Amniotic stem cell (primary cell): ENCODE measurements around the gene ZNF180.
A peak's percentile ranks its signal among the peaks of the same experiment; 100 is the strongest.
"Not testable (repeated sequence)": the region's sequence is repeated elsewhere in the genome, so short reads cannot be mapped to it uniquely, and the experiment has no call there.

Source experiments
- DNase-seq: peaks from one replicate; lab custom pipeline; 2025; lab: John Stamatoyannopoulos, UW

The ZNF180 gene

DNA sequence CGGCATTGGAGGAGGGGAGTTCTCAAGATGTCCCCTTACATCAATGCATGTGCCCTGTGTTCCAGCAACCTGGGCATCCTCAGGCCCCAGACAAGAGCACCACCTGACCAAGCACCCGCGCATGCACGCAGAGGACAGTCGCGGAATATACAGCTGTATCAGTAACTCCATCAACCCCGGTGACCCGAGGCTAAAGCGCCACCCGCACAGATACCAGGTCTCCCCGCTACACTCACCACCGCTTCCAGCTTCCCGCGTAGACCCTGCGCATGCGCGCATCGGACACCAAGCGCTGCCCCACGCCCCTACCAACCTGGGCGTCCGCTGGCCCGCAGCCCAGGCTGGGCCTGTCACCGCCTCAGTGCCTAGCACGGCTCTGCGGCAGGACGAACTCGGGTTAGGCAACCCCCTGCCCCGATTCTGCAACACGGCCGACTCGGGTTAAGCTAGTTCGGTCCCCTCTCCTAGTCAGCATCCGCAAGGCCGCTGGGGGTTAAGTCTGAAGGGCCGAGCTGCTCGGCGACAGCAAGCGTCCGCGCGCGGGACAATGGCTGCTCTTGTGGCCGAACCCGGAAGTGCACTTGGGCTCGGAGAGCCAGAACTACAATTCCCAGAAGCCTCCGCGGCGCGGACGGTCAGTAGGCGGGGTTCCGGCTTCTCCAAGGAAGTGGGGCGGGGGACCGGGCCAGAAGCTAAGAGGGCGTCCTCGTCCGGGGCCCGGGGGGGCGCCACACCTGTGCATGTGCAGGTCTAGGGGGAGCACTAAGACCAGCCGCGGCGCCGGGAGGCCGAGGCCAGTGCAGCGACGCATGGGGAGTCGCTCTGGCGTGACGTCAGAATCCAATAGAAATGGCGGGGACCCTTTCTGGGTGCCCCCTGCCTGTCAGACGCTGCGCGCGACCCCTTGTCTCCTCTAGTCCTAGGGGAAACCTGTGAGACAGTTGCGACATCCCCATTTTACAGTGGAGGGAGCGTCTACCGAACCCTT is at the start of gene ZNF180:
Gene ZNF180, minus strand, starts transcription at position 561 of the 988 bp plus-strand sequence. CDS start 3,188 bp downstream, outside the sequence.
- DNase-seq: peak; percentile 70

DNA sequence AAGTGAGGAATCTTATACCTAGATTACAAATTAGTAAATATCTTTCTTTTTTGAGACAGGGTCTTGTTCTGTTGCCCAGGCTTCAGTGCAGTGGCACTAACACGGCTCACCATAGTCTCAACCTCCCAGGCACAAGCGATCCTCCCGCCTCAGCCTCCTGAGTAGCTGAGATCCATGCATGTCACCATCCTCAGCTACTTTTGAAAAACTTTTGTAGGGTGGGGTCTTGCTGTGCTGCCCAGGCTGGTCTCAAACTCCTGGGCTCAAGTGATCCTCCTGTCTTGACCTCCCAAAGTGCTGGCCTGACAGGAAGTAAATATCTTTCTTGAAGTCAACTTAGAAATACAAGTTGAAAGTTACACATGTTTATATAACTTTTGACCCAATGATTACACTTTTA is 49.2 kb upstream of the ZNF180 start:
- DNase-seq: no peak

DNA sequence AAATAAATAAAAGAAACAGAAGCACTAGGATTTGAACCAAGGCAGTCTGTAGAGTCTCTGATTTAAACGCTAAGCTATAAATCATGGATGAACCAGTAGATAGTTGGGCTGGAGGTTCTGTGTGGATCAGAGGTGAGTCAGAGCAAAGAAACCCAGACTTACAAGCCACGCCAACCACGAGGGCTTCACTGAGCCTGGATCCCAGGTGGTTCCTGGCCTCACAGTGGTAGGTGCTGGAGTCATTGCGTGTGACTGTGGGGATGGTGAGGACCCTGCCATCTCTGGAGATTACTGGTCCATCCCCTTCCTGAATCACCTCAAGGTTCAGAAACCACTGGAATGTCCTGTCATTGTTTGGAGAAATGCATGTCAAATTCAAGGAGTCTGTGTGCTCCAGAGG is 48.4 kb upstream of the ZNF180 start:
- DNase-seq: no peak

DNA sequence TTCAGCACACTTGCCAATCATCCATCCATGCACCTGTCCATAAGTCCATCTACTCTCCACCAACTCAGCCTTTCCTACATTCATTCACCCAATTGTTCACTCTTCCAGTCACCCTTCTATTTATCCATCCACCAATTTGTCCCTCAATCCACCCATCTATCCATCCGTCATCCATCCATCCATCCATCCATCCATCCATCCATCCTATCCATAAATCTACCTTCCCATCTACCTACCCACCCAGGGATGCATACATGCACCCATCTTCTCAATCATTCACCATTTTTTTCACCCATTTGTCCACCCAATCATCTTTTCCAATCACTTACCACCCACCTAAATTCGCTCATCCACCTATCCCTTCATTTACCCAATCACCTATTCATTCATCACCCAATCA is 43.7 kb upstream of the ZNF180 start:
- no peak for DNase-seq

DNA sequence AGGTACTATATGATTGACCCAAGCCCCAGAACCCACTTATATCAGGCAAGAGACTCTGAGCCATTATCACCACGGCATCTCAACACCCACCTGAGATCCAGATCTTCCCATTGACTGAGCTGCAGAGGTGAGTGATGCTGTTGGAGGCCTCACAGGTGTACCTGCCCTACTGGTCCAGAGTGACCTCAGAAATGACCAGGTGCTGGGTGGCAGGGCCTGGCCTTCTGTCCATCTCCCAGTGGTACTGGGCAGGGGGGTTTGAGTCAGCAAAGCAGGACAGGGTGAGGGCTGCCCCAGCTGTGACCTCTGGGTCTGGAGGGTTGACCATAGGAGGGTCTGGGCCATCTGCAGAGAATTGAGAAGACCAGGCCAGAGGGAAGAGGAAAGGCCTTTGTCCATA is 42.3 kb upstream of the ZNF180 start:
- no peak for DNase-seq

DNA sequence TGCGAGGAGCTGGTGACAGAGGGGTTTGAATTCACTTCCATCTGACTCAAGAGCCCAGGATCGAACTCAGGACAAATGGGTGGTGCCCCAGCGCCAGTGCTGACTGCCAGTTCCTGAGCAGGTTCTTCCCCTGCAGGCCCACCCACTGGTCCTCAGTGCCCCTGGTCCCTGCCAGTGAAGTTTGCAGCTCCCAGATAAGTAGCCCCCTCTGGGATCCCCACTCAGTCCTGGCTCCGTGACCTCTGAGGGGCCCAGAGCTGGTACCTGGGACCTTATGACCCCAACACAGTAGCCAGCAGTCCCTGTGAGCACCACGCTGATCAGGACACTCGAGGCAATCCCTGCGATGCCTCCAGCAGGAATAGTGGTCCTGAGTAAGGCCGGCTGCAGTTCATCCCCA is 40.4 kb upstream of the ZNF180 start:
- DNase-seq: no peak

DNA sequence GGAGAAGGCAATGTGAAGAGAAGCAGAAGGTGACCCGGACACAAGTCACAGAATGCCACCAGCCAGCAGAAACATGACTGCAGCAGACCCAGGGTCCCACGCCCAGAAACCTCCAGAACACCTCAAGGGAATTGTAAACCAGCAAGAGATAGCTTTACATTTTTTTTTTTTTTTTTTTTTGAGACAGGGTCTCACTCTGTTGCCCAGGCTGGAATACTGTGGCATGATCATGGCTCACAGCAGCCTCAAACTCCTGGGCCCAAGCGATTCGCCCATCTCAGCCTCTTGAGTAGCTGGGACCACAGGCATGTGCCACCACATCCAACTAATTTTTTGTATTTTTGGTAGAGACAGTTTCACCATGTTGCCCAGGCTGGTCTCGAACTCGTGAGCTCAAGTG is 39.7 kb upstream of the ZNF180 start:
- DNase-seq: no peak

DNA sequence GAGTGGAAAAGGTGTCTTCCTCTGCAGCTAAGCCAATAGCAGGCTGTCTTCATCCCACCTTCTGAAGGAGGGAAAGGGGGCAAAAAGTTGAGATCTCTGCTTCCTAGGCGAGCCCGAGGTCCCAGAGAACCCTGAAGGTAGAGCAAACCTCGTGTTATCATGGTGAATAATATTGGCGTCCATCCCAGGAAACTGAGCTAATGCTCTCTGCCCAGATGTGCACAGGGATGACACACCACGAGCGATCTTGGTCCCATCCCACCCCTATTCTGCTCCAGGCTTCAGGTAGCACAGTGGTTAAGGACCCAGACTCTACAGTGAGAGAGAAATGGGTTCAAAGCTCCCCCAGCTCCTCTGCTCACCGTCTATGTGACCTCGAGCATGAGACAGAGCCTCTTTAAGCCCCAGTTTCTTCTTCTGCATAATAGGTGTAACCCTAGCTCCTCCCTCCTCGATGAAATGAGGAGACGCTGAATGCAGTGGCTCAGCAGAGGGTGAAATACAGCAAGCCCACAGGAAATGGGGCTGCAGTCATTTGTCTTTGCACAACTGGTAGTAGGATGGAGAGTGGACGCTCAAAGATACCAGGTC is 39.0 kb upstream of the ZNF180 start:
- no peak for DNase-seq

DNA sequence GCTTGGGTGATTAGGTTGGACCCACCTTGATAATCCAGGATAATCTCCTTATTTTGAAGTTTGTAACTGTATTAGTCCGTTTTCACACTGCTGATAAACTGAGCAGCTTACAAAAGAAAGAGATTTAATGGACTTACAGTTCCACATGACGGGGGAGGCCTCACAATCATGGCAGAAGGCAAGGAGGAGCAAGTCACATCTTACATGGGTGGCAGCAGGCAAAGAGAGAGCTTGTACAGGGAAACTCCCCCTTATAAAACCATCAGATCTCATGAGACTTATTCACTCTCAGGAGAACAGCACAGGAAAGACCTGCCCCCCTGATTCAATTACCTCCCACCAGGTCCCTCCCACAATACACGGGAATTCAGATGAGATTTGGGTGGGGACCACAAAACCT is 35.0 kb upstream of the ZNF180 start:
- DNase-seq: not testable (repeated sequence)

DNA sequence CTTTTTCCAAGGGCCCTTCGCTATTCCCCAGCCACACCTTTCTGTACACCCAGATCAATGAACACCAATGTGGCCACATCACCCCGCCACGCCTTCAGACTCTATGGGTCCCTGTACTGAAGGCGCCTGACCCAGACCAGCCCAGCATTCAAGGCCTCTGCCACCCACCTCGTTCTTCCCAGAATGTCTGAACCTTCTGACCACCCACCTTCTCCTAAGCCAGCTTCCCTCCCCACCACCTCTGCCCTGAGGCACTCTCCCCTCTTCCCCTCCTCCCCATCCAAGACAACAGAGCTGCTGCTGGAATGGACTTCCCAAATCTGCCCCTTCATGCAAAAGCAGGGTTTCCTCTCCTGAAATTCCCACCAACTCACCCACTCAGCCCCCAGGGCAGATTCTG is 32.5 kb upstream of the ZNF180 start:
- no peak for DNase-seq

DNA sequence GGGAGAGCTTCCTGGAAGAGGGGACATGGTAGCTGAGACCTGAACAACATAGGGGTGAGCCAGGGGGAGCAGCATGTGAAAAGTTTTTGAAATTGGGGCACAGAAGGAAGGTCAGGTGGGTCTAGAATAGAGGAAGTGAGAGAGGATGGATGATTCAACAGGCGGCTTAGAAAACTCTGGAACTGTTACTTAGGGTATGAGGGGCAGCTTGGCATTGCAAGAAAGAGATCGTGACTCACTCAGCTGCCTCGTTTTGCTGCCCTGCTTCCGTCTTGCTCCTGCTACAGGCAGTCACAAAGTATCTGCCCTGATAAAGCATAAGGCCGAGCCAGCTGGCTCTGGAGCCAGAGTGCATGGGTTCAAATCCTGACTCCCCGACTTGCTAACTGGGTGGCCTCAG is 30.5 kb upstream of the ZNF180 start:
- DNase-seq: no peak

DNA sequence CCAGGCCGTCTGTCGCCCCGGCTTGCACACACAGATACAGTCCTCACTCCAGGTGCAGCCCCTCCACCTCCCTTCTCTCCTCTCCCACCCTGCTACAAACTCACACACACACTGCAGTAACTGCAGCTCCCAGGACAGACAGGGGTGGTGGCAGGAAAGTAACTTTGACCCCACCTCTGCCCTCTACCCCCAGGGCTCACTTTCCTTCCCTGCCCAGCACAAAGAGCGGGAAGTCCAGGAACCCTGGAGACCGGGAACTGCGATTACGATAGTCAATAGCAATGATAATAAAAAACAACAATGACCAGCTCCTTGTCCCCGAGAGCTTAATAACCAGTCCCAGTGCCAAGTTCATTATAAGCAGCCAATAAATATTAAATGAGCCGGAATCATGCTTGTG is 29.2 kb upstream of the ZNF180 start, which contains the start of gene CEACAM20:
Gene CEACAM20, minus strand, starts transcription at position 140 of the 400 bp plus-strand sequence. CDS start 166 bp downstream, outside the sequence.
- no peak for DNase-seq

DNA sequence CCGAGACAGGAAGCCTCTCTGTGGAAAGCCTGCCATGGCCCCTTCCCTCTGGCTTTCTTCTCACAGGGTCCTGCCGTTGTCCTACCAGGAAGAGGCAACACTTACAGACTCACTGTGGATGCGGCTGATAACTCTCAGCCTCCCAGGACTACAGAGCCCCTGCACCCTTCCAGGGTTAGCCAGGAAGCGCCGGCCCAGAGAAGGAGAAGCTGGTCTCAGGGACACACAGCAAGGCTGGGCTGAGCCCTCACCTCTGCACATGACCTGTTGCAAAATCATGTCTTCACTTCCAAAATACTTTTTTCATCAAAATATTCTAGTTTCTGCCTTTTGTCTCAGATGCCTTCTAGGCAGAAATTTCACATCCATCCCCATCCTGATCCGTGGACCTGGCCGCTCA is 27.2 kb upstream of the ZNF180 start:
- DNase-seq: no peak

DNA sequence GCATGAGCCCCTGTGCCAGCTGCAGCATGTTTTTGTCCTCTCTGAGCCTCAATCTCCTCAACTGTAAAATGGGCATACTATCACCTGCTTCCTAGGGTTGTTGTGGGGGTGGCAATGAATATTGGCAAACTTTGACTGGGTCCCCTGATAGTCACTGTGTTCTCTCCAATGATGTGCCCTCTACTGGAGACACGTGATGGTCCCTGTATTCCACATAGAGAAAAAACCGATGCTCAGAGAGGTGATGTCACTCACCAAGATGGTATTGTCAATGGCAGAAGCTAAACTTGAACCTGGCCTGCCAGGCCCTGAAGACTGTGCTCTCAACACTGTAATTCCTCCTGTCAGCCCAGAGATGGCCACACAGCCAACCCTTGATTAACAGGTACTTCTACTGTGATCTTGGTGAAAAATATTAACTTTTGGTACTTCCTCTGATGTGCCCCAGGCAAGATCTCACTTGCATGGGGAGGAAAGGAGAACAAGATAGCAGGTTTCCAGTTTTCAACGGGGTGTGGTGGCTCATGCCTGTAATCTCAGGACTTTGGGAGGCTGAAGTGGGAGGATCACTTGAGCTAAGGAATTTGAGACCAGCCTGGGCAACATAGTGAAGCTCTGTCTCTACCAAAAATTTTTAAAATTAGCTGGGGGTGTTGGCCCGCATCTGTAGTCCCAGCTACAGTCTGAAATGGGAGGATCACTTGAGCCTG is 25.6 kb upstream of the ZNF180 start:
- DNase-seq: no peak

DNA sequence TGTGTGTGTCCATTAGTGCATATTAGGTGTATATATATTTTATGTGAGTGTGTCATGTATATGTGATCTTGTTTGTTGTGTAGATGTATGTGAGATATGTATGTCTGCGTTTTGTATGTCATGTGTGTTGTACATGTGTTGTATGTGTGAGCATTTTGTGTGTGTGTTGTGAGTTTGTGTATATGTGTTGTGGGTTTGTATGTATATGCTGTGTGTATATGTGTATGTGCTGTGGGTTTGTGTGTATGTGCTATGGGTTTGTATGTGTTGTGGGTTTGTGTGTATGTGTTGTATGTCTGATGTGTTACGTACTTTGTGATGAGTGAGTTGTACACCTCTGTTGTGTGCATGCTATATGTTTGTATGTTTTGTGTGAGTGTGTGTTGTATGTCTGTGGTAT is 21.0 kb upstream of the ZNF180 start:
- DNase-seq: no peak

DNA sequence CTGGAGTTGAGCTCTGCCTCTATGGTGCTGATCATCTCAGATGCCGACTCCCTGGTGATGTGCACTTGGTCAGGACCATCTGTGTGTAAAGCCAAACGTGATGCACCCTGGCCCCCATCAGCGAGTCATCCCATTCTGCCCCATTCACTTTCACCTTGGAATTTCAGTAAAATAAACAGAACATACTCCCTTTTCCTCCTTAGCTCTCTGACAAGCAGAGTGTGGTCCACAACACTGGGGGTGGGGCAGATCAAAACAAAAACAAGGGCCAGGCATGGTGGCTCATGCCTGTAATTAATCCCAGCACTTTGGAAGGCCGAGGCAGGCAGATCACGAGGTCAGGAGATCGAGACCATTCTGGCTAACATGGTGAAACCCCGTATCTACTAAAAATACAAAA is 16.8 kb upstream of the ZNF180 start:
- DNase-seq: no peak

DNA sequence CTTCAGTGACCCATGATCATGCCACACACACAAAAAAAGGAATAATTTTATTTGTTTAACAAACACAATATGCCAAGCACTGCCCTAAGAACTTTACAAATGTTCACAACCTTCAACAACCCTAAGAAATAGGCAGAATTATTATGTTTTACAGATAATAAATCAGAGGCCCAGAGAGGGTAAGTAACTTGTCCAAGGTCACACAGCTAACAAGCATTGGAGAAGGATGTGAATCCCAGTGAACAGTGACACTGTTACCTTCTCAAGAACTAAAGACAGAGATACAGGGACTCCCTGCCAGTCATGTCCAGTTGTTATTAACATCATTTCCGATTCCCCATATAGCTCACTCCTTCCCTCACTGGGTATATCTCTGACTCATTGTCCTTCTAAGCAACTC is 15.6 kb upstream of the ZNF180 start:
- DNase-seq: no peak

DNA sequence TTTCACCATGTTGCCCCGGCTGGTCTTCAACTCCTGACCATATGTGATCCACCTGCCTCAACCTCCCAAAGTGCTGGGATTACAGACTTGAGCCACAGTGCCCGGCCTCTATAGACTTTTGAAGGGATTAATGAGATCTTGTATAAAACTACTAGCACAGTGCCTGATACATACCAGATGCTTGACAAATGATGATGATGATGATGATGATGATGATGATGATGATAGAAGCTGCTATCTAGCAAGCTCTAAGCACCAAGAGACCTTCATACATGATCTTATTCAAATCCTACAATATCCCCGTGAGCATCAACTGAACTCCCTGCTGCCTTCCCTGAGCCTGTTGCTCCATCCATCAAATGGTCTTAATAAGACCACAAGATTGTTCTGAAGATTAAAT is 14.7 kb upstream of the ZNF180 start:
- DNase-seq: no peak

DNA sequence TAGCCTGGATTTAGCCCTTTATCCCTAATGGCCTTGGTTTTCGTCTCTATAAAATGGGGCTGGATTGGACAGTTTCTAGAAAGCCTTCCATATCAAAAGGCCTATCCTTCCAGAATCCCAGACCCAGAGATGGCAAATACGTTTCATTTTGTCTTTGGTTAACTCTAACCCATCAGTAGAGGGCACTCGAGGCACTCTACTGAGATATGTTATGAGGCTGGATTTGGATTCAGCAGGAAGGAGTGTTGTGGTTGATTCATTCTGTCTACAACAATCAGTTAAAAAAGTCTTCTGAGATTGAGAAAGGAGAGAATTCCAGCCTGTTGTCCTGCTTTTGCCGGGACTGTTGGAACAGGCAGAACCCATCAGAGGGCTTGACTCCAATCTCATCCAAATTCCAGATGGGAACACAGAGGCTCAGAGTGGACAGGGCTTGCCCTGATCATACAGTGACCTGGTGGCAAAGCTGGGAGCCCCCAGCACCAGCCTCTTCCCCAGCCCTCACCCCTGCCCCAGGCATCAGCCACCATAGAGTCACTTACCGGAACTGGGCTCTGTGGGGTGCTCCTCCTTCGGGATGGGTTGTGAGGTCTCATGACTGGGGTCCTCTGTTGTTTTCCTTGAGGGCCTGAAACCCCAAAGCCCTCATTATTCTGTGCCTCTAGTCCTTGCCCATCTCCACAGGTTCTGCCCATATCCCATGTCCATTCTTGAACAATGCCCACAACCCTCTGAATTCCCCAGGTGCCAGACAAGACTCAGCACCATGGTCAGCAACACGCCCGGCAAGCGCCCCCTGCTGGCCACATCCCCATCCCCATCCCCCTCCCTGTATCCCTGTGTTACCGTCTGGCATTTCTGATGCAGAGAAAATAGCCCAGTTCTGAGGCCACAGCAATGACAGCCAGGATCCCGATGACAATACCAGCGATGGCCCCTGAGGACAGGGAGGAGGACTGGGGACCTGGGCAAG is 12.3 kb upstream of the ZNF180 start:
- DNase-seq: no peak

DNA sequence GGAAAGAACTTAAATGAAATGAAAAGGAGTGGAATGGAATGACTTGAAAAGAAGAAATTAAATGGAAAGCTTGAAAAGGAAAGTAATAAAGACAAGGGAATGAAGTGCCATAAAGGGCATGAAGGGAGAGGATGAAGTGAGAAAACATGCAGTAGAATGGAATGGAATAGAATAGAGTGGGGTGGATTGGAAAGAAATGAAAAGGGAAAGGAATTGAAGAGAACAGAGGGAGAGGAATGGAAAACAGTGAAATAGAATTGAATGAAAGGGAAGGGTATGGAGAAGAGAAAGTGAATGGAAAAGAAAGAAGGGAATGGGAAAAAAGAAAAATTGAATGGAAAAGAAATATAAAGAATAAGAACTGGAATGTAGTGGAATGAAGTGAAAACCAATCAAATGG is 9.2 kb upstream of the ZNF180 start:
- no peak for DNase-seq

DNA sequence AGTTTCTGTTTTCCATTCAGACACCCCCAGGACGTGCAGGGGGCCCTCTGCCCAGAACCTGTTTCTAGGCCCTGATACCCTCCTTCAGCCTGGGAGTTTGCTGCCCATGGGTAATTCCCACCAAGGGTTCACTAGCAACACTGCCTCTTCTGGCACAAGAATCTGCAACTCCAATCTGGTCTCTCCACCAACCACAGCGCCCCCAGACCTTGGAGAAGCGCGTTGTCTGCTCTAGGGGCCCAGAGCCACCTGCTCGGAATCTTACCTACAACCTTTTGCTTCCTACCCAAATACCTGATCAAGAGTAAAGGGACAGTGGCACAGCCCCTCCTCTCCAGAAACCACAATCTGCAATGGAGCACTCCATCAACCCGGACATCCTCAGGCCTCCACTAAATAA is 763 bp downstream of the ZNF180 start:
- DNase-seq: no peak

DNA sequence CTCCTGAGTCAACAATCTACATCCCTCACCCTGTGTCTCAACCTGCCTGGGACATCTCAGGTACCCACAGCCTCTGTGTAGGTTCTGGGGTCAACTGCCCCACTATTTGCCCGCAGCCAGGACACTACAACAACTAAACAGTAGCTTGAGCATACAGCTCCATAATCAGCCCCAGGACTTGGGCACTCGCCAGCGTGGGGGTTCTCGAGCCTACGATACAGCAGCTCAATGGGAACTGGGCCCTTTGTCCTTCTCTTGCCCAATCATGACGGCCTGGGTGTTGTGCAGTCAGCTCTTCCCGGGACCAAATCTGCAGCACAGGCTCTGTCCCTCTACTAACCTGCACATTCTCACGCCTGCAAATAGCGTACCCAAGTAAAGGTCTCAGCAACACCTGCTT is 1.3 kb downstream of the ZNF180 start:
- no peak for DNase-seq
